Naive thymus-derived CD4-positive, alpha-beta T cell (primary cell): Measurements from ENCODE around the gene EYA4. TPM values are rescaled to one million over a fixed set of nuclear protein-coding genes. Genes with fewer than 3 reads are reported as not detected.

ENCODE experiments used
- ATAC-seq: fragments of 150-1000 bp; cut with Tn5 transposase; 2 replicates; pipeline ENCODE4 v1.10.0; 2021; ENCODE audit warnings: mild to moderate bottlenecking, moderate library complexity
- CTCF ChIA-PET: fragments of 350-600 bp; sonication (Branson Sonifier 250); formaldehyde crosslinking; loops from one replicate; lab custom pipeline; 2021; ENCODE audit warnings: antibody characterized with exemption; lab: Charles Lee
- POLR2A ChIA-PET: fragments of 350-600 bp; sonication (Branson Sonifier 250); formaldehyde crosslinking; loops from one replicate; lab custom pipeline; 2021; ENCODE audit warnings: antibody characterized with exemption, inconsistent platforms; lab: Charles Lee
- DNase-seq, 9 donors: peaks; one replicate each; pipeline versions ENCODE4 v3.0.0 to v3.0.0-alpha.2; 2020 to 2022; ENCODE audit warnings: mixed read lengths in 1 of 9
- H3K27ac ChIP-seq: one replicate; pipeline ENCODE4 v1.7.0; 2013; ENCODE audit warnings: mild to moderate bottlenecking, low read depth, low read length, moderate library complexity
- H3K27me3 ChIP-seq, 2 donors: one replicate each; pipeline ENCODE4 v1.7.0; 2013; ENCODE audit warnings: low read length in 2 of 2, mild to moderate bottlenecking in 2 of 2, moderate library complexity in 2 of 2; ENCODE audit not compliant: control insufficient read depth in 2 of 2, insufficient read depth in 2 of 2
- H3K36me3 ChIP-seq, 3 experiments: 1 replicate in 2 of 3; 2 replicates in 1 of 3; pipeline ENCODE4 v1.7.0; 2013; ENCODE audit warnings: low read length in 3 of 3, mild to moderate bottlenecking in 3 of 3, moderate library complexity in 1 of 3; ENCODE audit not compliant: insufficient read depth in 3 of 3, control insufficient read depth in 2 of 3
- H3K4me1 ChIP-seq, 2 donors: one replicate each; pipeline ENCODE4 v1.7.0; 2013; ENCODE audit warnings: low read length in 2 of 2, mild to moderate bottlenecking in 2 of 2, moderate library complexity in 1 of 2; ENCODE audit not compliant: control insufficient read depth in 2 of 2, insufficient read depth in 2 of 2
- H3K4me3 ChIP-seq: 2 replicates; pipeline ENCODE4 v1.7.0; 2013; ENCODE audit warnings: mild to moderate bottlenecking, low read length
- H3K9me3 ChIP-seq, 3 experiments: 1 replicate in 2 of 3; 2 replicates in 1 of 3; pipeline ENCODE4 v1.7.0; 2013; ENCODE audit warnings: low read length in 3 of 3; ENCODE audit not compliant: control insufficient read depth in 2 of 3
- H3K27ac Mint-ChIP-seq, 9 donors: one replicate each; pipeline ENCODE4 v1.8.0; 2020 to 2022; ENCODE audit warnings: mixed read lengths in 9 of 9, mild to moderate bottlenecking in 8 of 9, moderate library complexity in 5 of 9, inconsistent platforms in 2 of 9
- H3K27me3 Mint-ChIP-seq, 5 donors: one replicate each; pipeline ENCODE4 v1.8.0; 2021 to 2022; ENCODE audit warnings: mixed read lengths in 5 of 5, mild to moderate bottlenecking in 1 of 5
- H3K36me3 Mint-ChIP-seq, 5 donors: one replicate each; pipeline ENCODE4 v1.8.0; 2020 to 2022; ENCODE audit warnings: mixed read lengths in 5 of 5, mild to moderate bottlenecking in 3 of 5, inconsistent platforms in 1 of 5
- H3K4me1 Mint-ChIP-seq, 7 donors: one replicate each; pipeline ENCODE4 v1.8.0; 2020 to 2022; ENCODE audit warnings: mixed read lengths in 7 of 7, mild to moderate bottlenecking in 3 of 7, inconsistent platforms in 1 of 7
- H3K4me3 Mint-ChIP-seq, 10 donors: one replicate each; pipeline ENCODE4 v1.8.0; 2020 to 2022; ENCODE audit warnings: mild to moderate bottlenecking in 10 of 10, mixed read lengths in 10 of 10, moderate library complexity in 6 of 10, inconsistent platforms in 2 of 10
- H3K9me3 Mint-ChIP-seq, 11 donors: one replicate each; pipeline ENCODE4 v1.8.0; 2020 to 2022; ENCODE audit warnings: mixed read lengths in 11 of 11, mild to moderate bottlenecking in 4 of 11, inconsistent platforms in 1 of 11, moderate library complexity in 1 of 11
- intact Hi-C, 2 donors: fragments of 100-400 bp; cut with micrococcal nuclease; formaldehyde crosslinking; loops; one replicate each; pipeline ENCODE4 v1.15.1; 2023
- polyA plus RNA-seq, 2 donors: library from polyadenylated mRNA; unstranded; fragments of 300-500 nt; fragmentation: Illumina TruSeq; gene quantifications; one replicate each; pipeline ENCODE4 v1.2.3, GENCODE V29; 2021
- total RNA-seq, 6 experiments: library from RNA in 5 of 6; stranded (reverse) in 5 of 6; gene quantifications; 1 replicate in 5 of 6; 2 replicates in 1 of 6; pipeline ENCODE4 v1.2.3 and lab custom pipeline; 2021 to 2026

EYA4 gene
- total RNA-seq, result not detected
- not detected for polyA plus RNA-seq
- total RNA-seq (lab: John Stamatoyannopoulos, UW), result 0.40 reads per million

DNA sequence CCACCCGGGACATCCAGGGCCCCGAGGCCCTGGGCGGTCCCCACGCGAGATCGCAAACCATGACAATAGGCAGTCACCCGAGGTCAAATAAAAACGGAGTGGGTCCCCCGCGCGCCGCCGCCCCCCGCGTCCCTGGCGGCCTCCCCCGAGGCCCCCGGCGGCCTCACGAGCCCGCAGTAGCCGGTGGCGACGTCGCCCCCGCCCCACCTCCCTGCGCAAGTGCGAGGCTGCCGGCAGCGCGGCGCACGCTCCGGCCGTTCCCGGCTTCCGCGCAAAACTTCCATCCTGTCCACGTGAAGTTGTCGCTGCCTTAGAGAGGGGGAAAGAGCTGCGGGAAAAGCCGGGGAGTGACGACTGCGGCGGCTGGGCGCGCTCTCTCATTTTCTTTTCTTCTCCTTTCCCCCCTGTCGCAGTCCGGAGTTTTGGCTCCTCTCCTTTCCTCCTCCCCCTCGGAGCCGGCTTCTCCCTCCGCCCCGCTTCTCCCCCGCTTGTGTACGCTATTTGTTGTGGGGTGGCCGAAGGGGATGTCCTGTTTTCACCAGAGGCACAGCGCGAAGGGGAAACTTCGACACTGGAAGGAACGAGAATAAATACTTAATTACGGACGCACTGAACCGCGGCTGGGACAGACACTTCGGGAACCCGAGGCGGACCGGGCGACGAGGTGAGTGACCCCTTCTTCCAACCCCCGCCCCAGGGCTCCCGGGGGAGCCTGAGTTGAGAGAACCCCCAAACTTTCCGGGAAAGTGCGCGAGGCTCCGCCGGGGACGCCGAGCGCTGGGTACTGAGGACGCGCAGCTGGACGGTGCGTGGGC lies at the start of gene EYA4:
Gene EYA4, plus strand, starts transcription at position 272 of the 815 bp plus-strand sequence. CDS start 33,424 bp downstream, outside the sequence.
- Mint-ChIP-seq H3K4me3 (peak within 1 kb of the TSS in 5 of 10 donors; percentile 8 to 65 (median 19)), H3K4me1 (peaks cover 3 to 19% (median 7%) of the 10 kb centered on the region in 7 donors), H3K9me3 (peaks cover 0 to 4% (median 0%) of the 10 kb centered on the region in 11 donors), H3K27me3 (peaks cover 43 to 74% (median 51%) of the 10 kb centered on the region in 5 donors), H3K27ac (peak within 1 kb of the TSS in 1 of 9 donors; percentile 42), H3K36me3 (no peaks in the 10 kb centered on the region)
- no peak within 1 kb of the TSS for H3K27ac ChIP-seq
- H3K4me3 ChIP-seq, result no peak within 1 kb of the TSS
- no peaks in the 10 kb centered on the region for H3K9me3 ChIP-seq
- ChIA-PET CTCF (no interaction called here), POLR2A (no interaction called here)
- intact Hi-C loops, result loop anchor here in 1 of 2 donors (5.0 kb wide), 1 partner anchor 651 kb away; no protein-coding TSS in a partner anchor
- DNase-seq (no peak), ATAC-seq (no peak)
- H3K4me1 ChIP-seq, result no peaks in the 10 kb centered on the region
- no peaks in the 10 kb centered on the region for H3K36me3 ChIP-seq
- H3K27me3 ChIP-seq, result peaks cover 0 to 3% of the 10 kb centered on the region in 2 donors

DNA sequence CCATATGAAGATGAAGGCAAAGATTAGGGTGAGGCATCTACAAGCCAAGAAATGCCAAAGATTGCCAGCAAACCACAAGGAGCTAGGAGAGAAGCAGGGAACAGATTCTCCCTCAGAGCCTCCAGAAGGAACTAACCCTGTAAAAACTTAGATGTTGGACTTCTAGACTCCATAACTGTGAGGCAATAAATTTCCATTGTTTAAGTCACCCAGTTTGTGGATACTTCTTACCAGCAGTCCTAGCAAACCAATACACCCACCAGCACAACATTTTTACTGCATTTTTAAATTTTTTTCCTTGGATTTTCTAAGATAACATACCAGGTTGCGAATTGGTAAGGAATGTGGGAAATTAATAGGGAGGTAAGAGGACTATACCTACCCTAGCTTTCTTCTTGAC lies 47.8 kb upstream of the EYA4 start:
- DNase-seq, result no peak
- Mint-ChIP-seq H3K36me3 (no peaks in the 10 kb centered on the region), H3K27me3 (peaks cover 0 to 7% (median 0%) of the 10 kb centered on the region in 5 donors), H3K27ac (no peak overlapping the region), H3K9me3 (peaks cover 0 to 18% (median 2%) of the 10 kb centered on the region in 11 donors), H3K4me1 (no peaks in the 10 kb centered on the region), H3K4me3 (no peak overlapping the region)
- intact Hi-C loops, result no loop called here
- no peak overlapping the region for H3K4me3 ChIP-seq
- ATAC-seq, result no peak
- H3K36me3 ChIP-seq, result no peaks in the 10 kb centered on the region
- H3K27ac ChIP-seq, result no peak overlapping the region
- no peaks in the 10 kb centered on the region for H3K27me3 ChIP-seq
- no peaks in the 10 kb centered on the region for H3K4me1 ChIP-seq
- CTCF ChIA-PET, result no interaction called here
- POLR2A ChIA-PET, result no interaction called here
- H3K9me3 ChIP-seq, result no peaks in the 10 kb centered on the region

DNA sequence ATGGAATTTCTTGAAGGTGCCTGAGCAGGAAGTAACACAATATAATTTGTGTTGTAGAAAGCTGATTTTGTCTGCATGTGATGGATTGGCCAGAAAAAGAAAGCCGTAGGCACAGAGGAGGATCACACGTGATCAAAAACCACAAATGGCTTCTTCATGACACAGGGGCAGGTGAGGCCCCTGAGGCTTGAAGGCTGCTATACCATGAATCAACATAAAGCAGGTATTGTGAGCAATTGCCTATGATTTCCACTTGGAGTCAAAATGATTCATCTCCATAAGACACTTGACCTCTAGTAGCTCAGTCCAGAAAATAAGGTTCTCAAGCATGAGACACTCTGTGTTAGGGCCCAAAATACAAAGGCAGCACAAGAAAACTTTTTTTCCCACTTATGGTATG lies 42.4 kb upstream of the EYA4 start:
- no peak overlapping the region for H3K27ac Mint-ChIP-seq
- H3K9me3 Mint-ChIP-seq, result peaks cover 0 to 13% (median 2%) of the 10 kb centered on the region in 11 donors
- Histone ChIP-seq H3K36me3 (no peaks in the 10 kb centered on the region), H3K27me3 (no peaks in the 10 kb centered on the region), H3K4me3 (no peak overlapping the region), H3K27ac (no peak overlapping the region), H3K9me3 (no peaks in the 10 kb centered on the region), H3K4me1 (no peaks in the 10 kb centered on the region)
- ATAC-seq, result no peak
- no peaks in the 10 kb centered on the region for H3K36me3 Mint-ChIP-seq
- no peaks in the 10 kb centered on the region for H3K4me1 Mint-ChIP-seq
- H3K27me3 Mint-ChIP-seq, result no peaks in the 10 kb centered on the region
- DNase-seq, result no peak
- no peak overlapping the region for H3K4me3 Mint-ChIP-seq
- CTCF ChIA-PET, result no interaction called here
- intact Hi-C loops, result no loop called here
- POLR2A ChIA-PET, result no interaction called here

- H3K4me3 Mint-ChIP-seq, result no peak overlapping the region
- CTCF ChIA-PET, result no interaction called here
- Histone ChIP-seq H3K27ac (no peak overlapping the region), H3K36me3 (no peaks in the 10 kb centered on the region), H3K9me3 (no peaks in the 10 kb centered on the region), H3K4me3 (no peak overlapping the region), H3K4me1 (no peaks in the 10 kb centered on the region), H3K27me3 (no peaks in the 10 kb centered on the region)
- no peak overlapping the region for H3K27ac Mint-ChIP-seq
- no peak for DNase-seq
- intact Hi-C loops, result no loop called here
- peaks cover 0 to 4% (median 0%) of the 10 kb centered on the region in 11 donors for H3K9me3 Mint-ChIP-seq
- no peaks in the 10 kb centered on the region for H3K36me3 Mint-ChIP-seq
- no peak for ATAC-seq
- POLR2A ChIA-PET, result no interaction called here
- H3K27me3 Mint-ChIP-seq, result no peaks in the 10 kb centered on the region
- H3K4me1 Mint-ChIP-seq, result no peaks in the 10 kb centered on the region
These were observed 39.9 kb upstream of the EYA4 start for GRCh38 chr6:133201231-133201630.

GRCh38 chr6:133202610-133203343 lies 38.4 kb upstream of the EYA4 start:
- ATAC-seq (no peak), DNase-seq (no peak)
- H3K27me3 Mint-ChIP-seq, result no peaks in the 10 kb centered on the region
- no peak overlapping the region for H3K4me3 ChIP-seq
- POLR2A ChIA-PET, result no interaction called here
- no peaks in the 10 kb centered on the region for H3K9me3 ChIP-seq
- H3K36me3 ChIP-seq, result no peaks in the 10 kb centered on the region
- intact Hi-C loops, result no loop called here
- no peaks in the 10 kb centered on the region for H3K36me3 Mint-ChIP-seq
- no peaks in the 10 kb centered on the region for H3K4me1 Mint-ChIP-seq
- no peak overlapping the region for H3K27ac Mint-ChIP-seq
- peaks cover 0 to 4% (median 0%) of the 10 kb centered on the region in 11 donors for H3K9me3 Mint-ChIP-seq
- H3K4me3 Mint-ChIP-seq, result no peak overlapping the region
- H3K27ac ChIP-seq, result no peak overlapping the region
- H3K4me1 ChIP-seq, result no peaks in the 10 kb centered on the region
- H3K27me3 ChIP-seq, result no peaks in the 10 kb centered on the region
- CTCF ChIA-PET, result no interaction called here

- DNase-seq (no peak), ATAC-seq (no peak)
- Mint-ChIP-seq H3K4me3 (no peak overlapping the region), H3K36me3 (no peaks in the 10 kb centered on the region), H3K27ac (no peak overlapping the region), H3K27me3 (no peaks in the 10 kb centered on the region), H3K4me1 (no peaks in the 10 kb centered on the region), H3K9me3 (peaks cover 0 to 4% (median 0%) of the 10 kb centered on the region in 11 donors)
- Histone ChIP-seq H3K4me3 (no peak overlapping the region), H3K4me1 (no peaks in the 10 kb centered on the region), H3K27ac (no peak overlapping the region), H3K36me3 (no peaks in the 10 kb centered on the region), H3K9me3 (no peaks in the 10 kb centered on the region), H3K27me3 (no peaks in the 10 kb centered on the region)
- intact Hi-C loops, result no loop called here
- POLR2A ChIA-PET, result no interaction called here
- CTCF ChIA-PET, result no interaction called here
These were observed 37.8 kb upstream of the EYA4 start for GRCh38 chr6:133203344-133203697.
